Kidney (tissue), 14 donors: Measurements from ENCODE around the gene KSR1. TPM values are rescaled to one million over a fixed set of nuclear protein-coding genes. Genes with fewer than 3 reads are reported as not detected.

Experiments used
- DNase-seq, 5 donors: peaks; one replicate each; pipeline ENCODE4 v3.0.0-alpha.2; 2013 to 2020
- FAIRE-seq: peaks from 2 replicates; lab custom pipeline; 2012; peaks lifted over from hg19 to GRCh38; lab: Jason Lieb, UNC
- H3K27ac ChIP-seq, 2 donors: one replicate each; pipeline ENCODE4 v1.7.0; 2013; ENCODE audit warnings: low read depth in 2 of 2, low read length in 2 of 2, inconsistent platforms in 1 of 2
- H3K27me3 ChIP-seq: one replicate; pipeline ENCODE4 v1.7.1; 2013; ENCODE audit warnings: low read length, inconsistent platforms; ENCODE audit not compliant: control insufficient read depth, insufficient read depth
- H3K36me3 ChIP-seq, 3 donors: one replicate each; pipeline versions ENCODE4 v1.7.0 to v1.7.1; 2013; ENCODE audit warnings: low read length in 3 of 3, control low read depth in 1 of 3, inconsistent platforms in 1 of 3; ENCODE audit not compliant: insufficient read depth in 3 of 3, control insufficient read depth in 2 of 3
- H3K4me1 ChIP-seq, 3 donors: one replicate each; pipeline versions ENCODE4 v1.7.0 to v1.7.1; 2013; ENCODE audit warnings: low read length in 3 of 3, inconsistent platforms in 1 of 3, low read depth in 1 of 3; ENCODE audit not compliant: control insufficient read depth in 2 of 3, insufficient read depth in 2 of 3
- H3K4me3 ChIP-seq, 3 donors: one replicate each; pipeline versions ENCODE4 v1.7.0 to v1.8.1; 2013; ENCODE audit warnings: low read length in 3 of 3, control low read depth in 1 of 3, inconsistent platforms in 1 of 3
- H3K9ac ChIP-seq, 3 donors: one replicate each; pipeline versions ENCODE4 v1.7.0 to v1.7.1; 2013; ENCODE audit warnings: low read length in 3 of 3, control low read depth in 1 of 3, inconsistent platforms in 1 of 3
- H3K9me3 ChIP-seq, 3 donors: one replicate each; pipeline versions ENCODE4 v1.7.0 to v1.7.1; 2013; ENCODE audit warnings: low read length in 3 of 3, control low read depth in 1 of 3, inconsistent platforms in 1 of 3; ENCODE audit not compliant: control insufficient read depth in 2 of 3, insufficient read depth in 1 of 3
- CTCF ChIP-seq: IDR thresholded peaks from 3 replicates; pipeline ENCODE4 v1.5.1; 2012; ENCODE audit warnings: mild to moderate bottlenecking, moderate library complexity, borderline replicate concordance; ENCODE audit not compliant: insufficient read depth; ENCODE audit errors: extremely low read depth
- intact Hi-C: fragments of 100-400 bp; cut with DNase I; formaldehyde crosslinking; loops from one replicate; pipeline ENCODE4 v1.11.1; 2022
- polyA plus RNA-seq: library from polyadenylated mRNA; stranded (reverse); fragments of 350-450 nt; fragmentation: Illumina TruSeq; extraction: RNeasy Lipid Tissue Mini Kit (QIAGEN cat#74804); gene quantifications from one replicate; pipeline ENCODE4 v1.2.3, GENCODE V29; 2014; ENCODE audit warnings: low read depth, low replicate concordance; ENCODE audit not compliant: insufficient read depth
- total RNA-seq: library from RNA; stranded (reverse); fragmentation: NEBNext Ultra II Directional; extraction: Animal tissue kit (Norgen Biotek cat#: 25700); gene quantifications from one replicate; pipeline ENCODE4 v1.2.1, GENCODE V29; 2021
- donor health status: control.
- donor health status: control.
- donor health status: control.
- donor health status: control.
- donor health status: control.
- donor health status: DM: yes; HTN: yes; CAD: no.
- donor health status: Normal renal cell carcinoma (clear cell type).

KSR1 gene
- total and polyA plus RNA-seq, 2 donors from 2014 or later = 11.7 to 97.3 TPM

DNA sequence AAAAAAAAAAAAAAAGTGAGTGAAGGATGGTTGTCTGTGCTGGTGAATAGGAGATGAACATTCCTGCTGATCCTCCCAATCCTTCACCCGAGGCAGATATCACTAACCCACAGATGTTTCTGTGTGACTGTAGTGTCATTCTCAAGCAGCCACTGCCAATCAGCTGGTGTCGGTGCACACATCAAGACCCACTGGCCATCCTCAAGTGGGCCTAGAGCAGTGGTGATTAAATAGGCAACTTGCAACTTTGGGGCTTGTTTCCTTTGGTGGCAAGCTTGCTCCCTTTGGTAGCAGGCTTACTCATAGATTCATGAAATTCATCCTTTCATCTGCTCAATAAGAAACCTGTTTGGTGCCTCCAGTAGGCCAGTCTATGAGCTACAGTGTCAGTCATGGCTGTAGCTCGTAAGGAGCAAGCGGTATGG lies 123.7 kb downstream of the KSR1 start:
- H3K27me3 ChIP-seq = no peaks in the 10 kb centered on the region
- DNase-seq (no peak), FAIRE-seq (no peak)
- intact Hi-C loops = loop anchor here (10.0 kb wide), 1 partner anchor 125 kb away; the partner anchor contains the start of gene KSR1
- no peak overlapping the region for H3K27ac ChIP-seq
- no peaks in the 10 kb centered on the region for H3K9me3 ChIP-seq
- H3K4me1 ChIP-seq = peaks cover 0 to 14% (median 5%) of the 10 kb centered on the region in 3 donors
- H3K4me3 ChIP-seq = no peak overlapping the region
- no peak for TF ChIP-seq CTCF
- H3K9ac ChIP-seq = no peak overlapping the region
- peaks cover 0 to 4% (median 2%) of the 10 kb centered on the region in 3 donors for H3K36me3 ChIP-seq

DNA sequence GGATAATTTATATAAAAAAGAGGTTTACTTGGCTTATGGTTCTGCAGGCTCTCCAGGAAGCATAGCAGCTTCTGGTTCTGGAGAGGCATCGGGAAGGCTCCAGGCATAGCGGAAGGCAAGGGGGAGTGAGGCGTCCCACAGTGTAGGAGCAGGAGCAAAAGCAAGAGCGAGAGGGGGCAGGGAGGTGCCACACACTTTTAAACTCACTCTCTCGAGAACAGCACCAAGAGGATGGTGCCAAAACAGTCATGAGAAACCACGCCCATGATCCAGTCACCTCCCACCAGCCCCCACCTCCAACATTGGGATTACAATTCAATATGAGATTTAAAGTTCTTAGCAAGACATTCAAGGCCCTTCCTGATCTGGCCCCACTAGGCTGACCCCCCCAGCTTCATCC lies 124.8 kb downstream of the KSR1 start:
- FAIRE-seq (no peak), DNase-seq (no peak)
- Histone ChIP-seq H3K27me3 (no peaks in the 10 kb centered on the region), H3K4me3 (no peak overlapping the region), H3K9ac (no peak overlapping the region), H3K27ac (no peak overlapping the region), H3K36me3 (peaks cover 0 to 4% (median 2%) of the 10 kb centered on the region in 3 donors), H3K4me1 (peaks cover 0 to 6% (median 5%) of the 10 kb centered on the region in 3 donors), H3K9me3 (no peaks in the 10 kb centered on the region)
- intact Hi-C loops = loop anchor here (10.0 kb wide), 1 partner anchor 126 kb away; the partner anchor contains the start of gene KSR1
- no peak for TF ChIP-seq CTCF

- peaks cover 0 to 5% (median 2%) of the 10 kb centered on the region in 3 donors for H3K4me1 ChIP-seq
- no peaks in the 10 kb centered on the region for H3K27me3 ChIP-seq
- no peak overlapping the region for H3K9ac ChIP-seq
- DNase-seq (no peak), FAIRE-seq (no peak)
- H3K4me3 ChIP-seq = no peak overlapping the region
- peaks cover 0 to 6% (median 2%) of the 10 kb centered on the region in 3 donors for H3K36me3 ChIP-seq
- no peak overlapping the region for H3K27ac ChIP-seq
- intact Hi-C loops = loop anchor here (10.0 kb wide), 1 partner anchor 128 kb away; the partner anchor contains the start of gene KSR1
- no peak for TF ChIP-seq CTCF
- H3K9me3 ChIP-seq = no peaks in the 10 kb centered on the region
Measured at GRCh38 chr17:27582696-27583095, 126.4 kb downstream of the KSR1 start.

DNA sequence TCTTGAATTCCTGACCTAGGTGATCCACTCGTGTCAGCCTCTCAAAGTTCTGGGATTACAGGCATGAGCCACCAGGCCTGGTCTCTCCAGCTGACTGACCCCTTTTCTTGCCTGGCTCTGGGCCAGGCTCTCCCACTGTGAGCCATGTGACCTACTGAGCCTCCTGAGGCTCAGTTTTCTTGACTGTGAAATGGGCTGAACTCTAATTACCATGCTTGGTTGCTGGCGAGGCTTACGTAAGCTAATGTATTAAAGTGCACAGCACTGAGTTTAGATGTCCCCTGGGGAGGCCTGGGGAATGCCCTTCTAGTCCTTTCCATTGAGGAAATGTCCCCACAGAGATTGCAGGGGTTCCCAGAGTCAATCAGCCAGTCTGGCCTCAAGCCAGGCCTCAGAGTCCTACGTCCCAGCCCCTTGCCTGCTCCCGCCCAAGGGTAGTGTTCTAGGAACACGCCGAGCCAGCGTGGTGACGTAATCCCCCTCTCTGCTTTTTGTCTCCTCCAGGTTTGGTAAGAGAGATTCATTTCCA lies 129.0 kb downstream of the KSR1 start:
- Histone ChIP-seq H3K36me3 (peaks cover 2 to 16% (median 7%) of the 10 kb centered on the region in 3 donors), H3K9ac (no peak overlapping the region), H3K9me3 (no peaks in the 10 kb centered on the region), H3K4me3 (no peak overlapping the region), H3K27ac (no peak overlapping the region), H3K27me3 (no peaks in the 10 kb centered on the region), H3K4me1 (no peaks in the 10 kb centered on the region)
- FAIRE-seq (no peak), DNase-seq (no peak)
- no peak for TF ChIP-seq CTCF
- intact Hi-C loops = loop anchor here (10.0 kb wide), 1 partner anchor 130 kb away; the partner anchor contains the start of gene KSR1
